ENCODE data around the gene EIF2S3.

- TF ChIP-seq CTCF (IDR thresholded peaks at IDR 0.05) (no peak), POLR2A (IDR thresholded peaks at IDR 0.05) (no peak)
Measured at GRCh38 chrX:24125028-24125612, 70.4 kb downstream of the EIF2S3 start.

Data from esophagus squamous epithelium (tissue), 4 donors.